ENCODE data around the gene METTL1.
"Not testable (repeated sequence)": the region's sequence is repeated elsewhere in the genome, so short reads cannot be mapped to it uniquely, and the experiment has no call there.

Gene METTL1

DNA sequence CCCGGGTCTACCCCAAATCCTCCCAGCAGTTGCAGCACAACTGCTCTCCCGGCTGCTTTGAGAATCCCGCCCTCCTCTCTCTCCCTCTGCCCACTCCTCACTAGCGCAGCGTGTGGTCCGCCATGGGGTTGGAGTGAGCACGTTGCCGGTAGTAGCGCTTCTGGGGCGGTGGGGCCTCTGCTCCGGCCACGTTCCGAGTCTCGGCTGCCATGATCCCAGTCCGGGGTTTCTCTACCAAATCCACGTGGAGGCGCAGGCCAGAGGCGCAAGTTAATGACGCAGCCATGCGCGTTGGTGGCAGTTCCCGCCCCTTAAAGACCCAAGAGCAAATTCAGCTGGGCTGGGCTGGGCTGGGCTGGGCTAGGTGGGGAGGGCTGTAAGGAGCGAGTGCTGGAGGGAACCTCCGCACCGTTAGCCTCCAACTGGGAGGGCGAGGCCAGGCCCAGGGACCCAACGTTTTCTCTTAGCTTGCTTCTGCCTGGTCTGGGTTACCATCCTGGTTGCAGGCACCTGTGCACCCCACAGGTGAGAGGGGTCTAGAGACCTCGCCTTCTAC is at the start of gene METTL1:
METTL1 (minus strand) TSS at position 233 of the 556 bp plus-strand sequence; CDS start at position 211, 22 bp downstream.
- peak; percentile 96 for DNase-seq (ENCODE audit: low spot score)

DNA sequence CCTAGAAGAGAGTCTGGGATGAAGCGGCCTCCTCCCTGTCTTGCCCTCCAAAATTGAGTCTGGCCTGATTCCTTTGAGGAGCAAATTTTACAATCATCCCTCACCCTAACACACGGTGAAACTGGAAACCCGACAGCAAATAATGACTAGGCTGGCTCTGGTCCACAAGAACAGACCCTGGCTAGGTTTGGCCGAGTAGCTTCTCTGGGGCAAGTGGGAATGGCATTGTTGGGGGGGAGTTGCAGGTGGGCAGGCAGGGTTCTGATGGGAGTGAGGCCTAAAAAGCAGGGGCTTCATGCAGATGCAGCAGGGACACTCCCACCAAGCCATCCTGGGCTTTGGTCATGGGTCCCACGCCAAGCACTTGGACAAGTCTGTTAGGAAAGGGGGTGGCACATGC is 49.1 kb upstream of the METTL1 start:
- DNase-seq (ENCODE audit: low spot score) = not testable (repeated sequence)

DNA sequence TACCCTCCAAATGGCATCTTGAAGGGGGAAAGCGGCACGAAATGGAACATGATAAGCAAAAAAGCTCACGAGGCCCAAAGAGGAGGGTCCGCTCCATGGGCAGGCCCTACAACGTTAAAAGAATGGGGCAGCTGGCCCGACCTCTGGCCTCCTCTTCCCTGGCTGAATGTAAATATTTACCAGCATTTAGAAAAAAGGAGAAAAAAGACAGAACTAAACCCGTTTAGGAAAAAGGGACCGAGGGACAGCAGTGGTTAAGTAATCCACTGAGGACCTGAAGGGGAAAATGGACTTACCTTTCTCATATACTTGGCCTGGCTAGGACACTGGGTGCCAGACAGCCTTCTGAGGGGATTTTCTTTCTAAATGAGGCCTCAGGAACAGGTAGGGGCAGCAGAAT is 48.2 kb upstream of the METTL1 start:
- not testable (repeated sequence) for DNase-seq (ENCODE audit: low spot score)

DNA sequence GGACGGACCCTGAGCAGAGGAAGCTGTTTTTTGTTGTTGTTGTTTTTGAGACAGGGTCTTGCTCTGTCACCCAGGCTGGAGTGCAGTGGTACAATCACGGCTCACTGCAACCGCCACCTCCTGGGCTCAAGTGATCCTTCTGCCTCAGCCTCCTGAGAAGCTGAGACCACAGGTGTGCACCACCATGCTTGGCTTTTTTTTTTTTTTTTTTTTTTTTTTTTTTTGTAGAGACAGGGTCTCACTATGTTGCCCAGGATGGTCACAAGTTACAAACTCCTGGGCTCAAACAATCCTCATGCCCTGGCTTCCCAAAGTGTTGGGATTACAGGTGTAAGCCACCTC is 46.1 kb upstream of the METTL1 start:
- DNase-seq (ENCODE audit: low spot score) = not testable (repeated sequence)

DNA sequence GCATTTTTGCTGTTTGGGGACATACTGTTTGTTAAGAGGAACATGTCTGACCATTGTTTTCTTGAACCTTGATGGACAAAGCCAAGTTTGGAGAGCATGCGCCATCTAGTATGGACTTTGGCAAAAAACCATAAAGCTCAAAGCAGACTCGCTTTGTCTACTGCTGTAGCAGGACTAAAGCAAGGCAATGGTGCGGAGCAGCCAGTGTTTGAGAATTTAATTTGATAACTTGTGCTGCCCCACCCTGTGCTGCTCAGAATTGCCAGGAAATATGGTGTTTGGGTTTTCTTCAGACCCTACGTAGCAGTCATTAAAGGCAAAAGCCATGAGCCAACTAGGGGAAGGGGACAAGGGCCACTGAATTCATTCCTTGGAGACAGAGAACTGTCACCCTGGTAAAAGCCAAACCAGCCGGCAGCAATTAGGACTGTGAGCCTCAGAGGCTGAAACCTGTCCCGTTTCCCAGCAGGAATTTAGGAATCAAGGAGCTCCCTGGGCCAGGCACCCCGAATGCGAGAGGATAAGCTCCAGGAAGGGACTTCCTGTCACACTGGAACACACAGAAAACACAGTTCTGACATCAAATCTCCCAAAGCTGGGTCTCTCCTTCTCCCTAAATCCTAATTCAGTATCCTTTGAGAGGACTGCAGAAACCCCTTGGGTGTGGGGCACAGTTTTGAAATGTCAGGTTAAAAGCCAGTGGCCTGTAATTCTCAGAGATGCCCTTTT is 45.5 kb upstream of the METTL1 start:
- no peak for DNase-seq (ENCODE audit: low spot score)

DNA sequence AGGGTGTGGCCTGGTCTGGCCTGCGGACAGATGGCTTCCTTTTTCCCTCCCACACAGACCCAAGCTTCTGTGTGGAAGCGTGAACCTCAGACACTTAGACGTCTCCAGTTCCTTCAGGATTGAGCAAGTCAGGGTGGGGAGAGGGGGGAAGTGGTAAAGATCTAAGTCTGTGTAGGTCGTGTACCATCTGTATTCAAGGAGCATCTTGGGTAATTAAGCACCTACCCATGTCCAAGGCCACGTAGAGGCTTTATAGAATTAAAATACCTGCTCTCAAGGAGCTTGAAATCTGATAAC is 44.9 kb upstream of the METTL1 start:
- no peak for DNase-seq (ENCODE audit: low spot score)

DNA sequence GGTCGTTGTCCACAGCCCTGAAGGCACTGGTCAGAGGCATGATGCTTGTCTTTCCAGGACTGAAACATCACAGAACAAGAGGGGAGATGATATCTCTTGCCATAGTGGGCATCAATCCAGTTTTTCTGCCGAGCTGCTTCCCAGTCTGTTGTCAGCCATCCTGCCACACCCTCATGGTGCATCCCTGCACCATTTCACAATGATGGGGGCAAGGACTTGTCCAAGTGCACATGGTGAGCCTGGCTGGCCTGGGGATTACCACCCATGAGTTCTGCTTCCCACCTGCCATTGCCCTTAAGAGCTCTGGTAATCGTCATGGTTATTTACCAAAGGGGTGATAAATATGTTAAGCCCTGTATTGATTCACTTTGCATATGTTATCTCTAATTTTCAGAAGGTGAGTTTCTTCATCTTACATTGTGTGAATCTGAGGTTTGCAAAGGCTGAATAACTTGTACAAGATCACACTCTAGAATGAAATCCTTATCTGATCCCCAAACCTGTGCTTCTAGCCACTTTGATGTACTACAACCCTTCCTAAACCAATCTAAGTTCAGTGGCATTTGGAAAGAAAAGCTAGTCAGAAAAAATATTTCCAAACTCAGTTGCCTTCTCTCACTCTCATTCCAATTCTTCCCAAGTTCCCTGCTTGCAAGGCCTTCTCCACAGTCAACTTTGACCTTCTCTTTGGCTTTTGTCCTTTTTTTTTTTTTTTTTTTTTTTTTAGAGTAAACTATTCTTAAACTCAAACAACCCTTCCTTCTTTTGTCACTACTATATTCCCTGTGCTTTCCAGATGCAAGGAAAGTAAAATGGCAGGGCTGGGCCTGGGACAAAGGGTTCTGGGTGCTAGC is 44.3 kb upstream of the METTL1 start:
- DNase-seq (ENCODE audit: low spot score) = no peak

DNA sequence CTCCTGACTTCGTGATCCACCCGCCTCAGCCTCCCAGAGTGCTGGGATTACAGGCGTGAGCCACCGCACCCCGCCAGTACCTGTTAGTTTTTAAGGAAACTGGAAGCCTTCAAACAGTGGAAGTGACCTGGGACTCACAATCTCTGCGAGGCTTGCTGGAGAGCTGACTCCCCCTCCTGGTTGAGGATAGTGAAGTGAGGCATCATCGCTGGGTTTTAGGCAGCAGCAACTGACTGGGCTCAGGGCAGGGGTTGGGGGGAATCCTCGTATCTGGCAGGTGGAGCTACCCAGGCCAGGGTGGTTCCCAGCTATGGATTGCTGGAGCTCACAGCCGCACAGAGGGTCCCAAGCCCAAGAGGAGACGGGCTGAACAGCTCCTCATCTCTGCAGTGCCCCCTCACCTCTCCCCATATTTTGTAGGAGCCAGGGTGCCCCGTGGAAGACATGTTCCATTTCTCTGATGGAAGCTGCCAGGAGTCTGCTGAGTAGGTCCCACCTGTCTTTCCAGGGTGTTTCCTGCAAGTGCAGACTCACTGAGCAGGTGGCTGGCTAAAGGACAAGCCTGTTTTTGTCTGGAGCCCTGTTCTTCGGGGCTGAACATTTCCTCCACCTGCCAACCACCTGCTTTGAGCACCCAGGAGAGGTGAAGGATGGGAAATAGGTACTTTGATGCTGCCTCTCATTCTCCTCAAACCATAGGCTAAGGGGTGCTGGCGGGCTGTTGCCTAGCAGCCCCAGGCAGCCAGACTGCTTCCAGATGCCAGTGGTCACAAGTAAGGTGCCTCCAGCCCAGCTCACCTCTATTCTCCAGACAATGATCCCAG is 43.5 kb upstream of the METTL1 start:
- DNase-seq (ENCODE audit: low spot score) = no peak

DNA sequence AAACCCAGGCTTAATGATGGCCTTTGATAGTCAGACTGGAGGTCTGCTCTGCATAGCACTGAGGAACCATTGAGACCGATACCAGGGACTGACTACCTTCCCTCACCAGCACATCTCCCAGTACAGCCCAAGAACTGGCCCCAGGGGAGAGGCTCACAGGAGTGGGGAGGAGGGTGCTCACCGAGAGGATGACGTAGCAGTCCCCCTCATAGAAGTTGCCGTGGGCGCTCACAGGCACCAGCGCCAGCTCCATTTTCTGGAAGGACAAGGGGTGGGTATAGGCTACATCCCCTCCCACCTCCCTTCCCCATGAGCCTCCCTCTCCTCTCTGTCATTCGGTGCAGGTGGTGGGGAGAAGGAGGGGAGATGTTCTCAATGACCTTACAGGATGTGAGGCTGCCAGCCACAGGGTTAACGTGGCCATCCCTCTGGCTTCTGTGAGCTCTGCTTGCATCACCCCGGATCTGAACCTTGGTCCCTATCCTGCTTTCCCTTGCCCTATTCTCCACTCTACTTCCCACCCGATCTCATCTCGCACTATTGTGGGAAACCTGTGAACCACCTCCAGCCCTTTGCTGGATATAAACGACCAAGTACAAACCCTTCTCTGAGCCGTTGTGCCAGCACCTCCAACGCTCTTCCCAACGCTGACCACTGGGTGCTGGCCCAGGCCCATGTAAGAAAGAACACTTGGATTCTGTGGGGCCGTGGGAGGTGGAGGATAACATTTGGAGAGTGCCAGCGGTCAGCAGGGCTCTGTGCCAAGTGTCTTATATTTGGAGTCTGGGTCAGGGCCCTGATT is 42.3 kb upstream of the METTL1 start:
- no peak for DNase-seq (ENCODE audit: low spot score)

DNA sequence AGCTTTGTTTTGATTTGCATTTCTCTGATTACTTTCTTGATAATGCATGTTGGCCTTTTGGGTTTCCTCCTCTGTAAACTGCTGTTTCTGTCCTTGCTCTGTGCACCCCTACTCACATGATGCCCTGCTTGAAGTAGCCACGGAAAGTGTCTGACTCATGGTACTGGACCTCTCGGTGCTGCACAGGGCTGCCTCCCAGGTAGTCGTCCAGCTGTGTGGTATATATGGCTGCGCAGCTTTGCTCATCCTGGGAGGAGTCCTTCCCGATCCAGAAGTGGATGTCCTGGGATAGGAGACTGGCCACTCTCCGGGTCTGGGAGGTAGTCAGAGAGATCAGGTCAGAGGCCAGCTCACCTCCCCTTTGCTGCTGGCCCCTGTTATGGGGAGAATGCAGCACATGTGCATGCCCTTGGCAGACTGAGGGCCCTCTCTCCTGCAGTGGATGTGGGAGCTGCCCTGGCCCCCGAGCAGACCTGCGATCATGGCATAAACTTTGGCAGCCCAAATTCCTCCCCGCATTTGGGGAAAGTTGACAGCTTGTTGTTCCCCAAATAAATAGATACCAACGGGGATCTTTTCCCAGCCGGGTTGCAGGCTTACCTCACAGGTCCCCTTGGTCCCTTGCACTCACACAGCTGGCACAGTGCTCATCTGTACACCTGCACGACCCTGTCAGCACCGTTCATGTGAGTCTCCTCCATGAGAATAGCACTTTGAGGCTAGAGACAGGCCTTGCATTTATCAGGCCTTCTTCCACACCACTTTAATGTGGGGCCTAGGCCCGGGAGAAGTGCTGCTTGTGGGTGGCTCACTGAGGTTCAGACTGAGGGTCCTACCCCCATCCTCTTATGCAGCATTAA is 41.4 kb upstream of the METTL1 start:
- DNase-seq (ENCODE audit: low spot score) = no peak

DNA sequence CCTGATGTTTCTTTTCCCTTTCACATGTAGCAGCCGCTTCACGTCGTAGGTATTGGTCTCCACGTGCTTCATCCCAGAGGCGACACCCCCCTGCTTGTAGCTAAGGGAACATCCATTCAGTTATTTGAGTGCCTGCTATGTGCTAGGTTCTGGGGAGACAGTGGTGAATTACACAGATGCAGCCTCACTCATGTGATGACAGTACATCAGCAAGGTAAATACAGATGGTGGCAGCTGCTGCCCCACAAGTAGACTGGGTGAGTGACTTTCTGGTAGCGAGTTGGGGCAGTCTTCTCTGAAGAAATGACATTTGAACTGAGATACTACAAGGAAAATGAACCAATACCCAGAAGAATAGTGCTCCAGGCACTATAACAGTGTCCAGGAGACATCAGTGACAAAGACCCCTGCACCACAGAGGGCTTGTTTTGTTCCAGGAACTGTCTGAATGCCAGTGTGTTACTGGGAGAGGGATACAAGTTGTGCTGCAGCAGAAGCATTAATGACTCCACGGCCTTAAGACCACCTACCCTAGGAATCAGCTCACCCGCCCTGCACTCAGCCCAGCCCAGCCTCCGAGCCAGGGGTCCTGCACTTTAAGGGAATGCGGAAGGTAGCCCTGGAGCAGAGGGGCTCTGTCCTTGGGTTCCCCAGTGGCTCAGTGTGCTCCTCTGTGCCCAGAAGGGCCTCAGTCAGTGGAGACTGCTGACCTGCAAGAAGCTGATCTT is 39.3 kb upstream of the METTL1 start:
- no peak for DNase-seq (ENCODE audit: low spot score)

DNA sequence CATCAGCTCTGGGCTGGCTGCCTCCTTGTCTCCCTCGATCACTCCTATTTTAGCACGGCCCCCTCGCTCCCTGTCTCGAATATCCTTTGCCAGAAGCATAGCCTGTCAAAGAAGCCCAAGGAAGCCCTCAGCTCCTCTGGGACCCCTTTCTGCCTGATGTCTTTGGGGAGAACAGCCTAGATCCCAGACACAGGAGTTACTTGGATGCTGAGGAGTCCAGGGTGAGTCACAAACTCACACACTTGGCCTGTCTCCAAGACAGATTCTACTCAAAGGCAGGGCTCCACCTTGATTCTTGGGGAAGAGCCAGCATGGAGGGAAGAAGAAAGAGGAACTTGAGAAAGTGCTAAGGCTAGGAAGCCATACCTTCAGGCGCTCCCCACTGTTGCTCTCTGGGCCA is 38.5 kb upstream of the METTL1 start:
- DNase-seq (ENCODE audit: low spot score) = no peak

DNA sequence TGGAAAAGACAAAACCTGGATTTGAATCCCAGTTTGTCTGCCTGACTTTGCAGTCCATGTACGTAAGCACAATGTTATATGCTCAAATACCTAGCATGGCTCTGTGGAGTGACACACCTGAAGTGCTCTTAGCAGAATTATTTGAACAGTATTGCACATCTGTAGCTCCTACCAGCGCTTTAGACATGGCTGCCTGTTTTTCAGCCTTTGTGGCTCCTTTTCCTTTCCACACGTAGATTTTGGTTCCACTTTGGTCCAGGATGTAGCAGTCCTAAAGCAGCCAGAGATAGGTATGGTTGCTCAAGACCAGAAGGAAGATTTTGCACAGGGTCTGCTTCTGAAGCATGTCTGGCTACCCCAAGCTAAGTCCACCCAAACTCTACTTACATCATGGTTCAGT is 37.5 kb upstream of the METTL1 start:
- DNase-seq (ENCODE audit: low spot score) = no peak

DNA sequence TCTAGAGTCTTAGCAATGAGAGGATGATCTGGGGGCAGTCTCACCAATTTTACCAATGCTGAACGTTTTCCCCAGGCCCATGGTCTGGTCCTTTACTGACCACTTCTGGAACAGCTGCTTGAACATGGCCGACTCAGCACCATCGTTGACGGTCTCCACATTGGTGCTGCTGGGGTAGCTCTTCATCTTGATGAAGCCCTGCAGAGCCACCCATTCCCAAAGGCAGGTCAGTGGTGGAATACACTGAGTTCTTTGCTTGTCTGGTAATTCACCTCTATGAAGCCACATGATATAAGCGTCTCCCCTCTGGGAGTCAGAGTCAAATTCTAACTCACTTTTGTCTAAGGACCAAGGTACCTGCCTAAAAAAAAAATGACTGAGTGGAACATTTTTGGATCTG is 36.4 kb upstream of the METTL1 start:
- DNase-seq (ENCODE audit: low spot score) = no peak

DNA sequence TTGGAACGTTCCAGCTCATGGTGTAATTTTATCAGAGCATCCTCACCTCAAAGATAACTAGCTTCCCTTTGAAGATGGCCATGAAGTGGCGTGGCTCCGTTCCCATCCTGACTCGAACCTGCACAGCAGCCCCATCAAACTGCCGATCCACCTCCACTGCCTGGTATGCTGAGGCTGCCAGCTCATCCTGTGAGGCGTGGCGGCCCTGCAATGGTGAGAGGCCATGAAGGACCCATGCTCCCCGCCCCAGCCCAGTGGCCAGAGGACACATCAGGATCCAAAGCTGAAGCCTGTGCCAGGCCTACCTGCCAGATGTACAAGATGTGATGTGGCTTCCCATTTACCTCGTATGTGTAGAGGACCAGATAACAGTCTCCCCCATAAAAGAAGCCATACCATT is 35.4 kb upstream of the METTL1 start:
- DNase-seq (ENCODE audit: low spot score) = no peak

DNA sequence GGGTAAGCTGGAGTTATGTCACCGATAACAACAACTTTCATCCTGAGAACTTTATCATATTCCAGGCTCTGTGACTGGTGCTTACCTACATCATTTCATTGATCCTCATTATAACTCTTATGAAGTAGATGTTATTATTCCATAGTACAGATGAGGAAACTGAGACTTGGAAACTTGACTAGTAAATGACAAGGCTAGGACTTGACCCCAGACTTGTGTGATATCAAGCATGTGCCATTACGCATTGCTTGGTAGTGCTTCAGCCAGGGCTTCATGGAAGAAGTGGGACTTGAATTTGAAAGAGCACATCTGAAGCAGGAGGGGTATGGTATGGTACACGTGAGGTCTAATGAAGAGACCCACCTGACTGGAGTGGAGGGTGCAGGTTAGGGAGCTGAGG is 34.8 kb upstream of the METTL1 start:
- no peak for DNase-seq (ENCODE audit: low spot score)

DNA sequence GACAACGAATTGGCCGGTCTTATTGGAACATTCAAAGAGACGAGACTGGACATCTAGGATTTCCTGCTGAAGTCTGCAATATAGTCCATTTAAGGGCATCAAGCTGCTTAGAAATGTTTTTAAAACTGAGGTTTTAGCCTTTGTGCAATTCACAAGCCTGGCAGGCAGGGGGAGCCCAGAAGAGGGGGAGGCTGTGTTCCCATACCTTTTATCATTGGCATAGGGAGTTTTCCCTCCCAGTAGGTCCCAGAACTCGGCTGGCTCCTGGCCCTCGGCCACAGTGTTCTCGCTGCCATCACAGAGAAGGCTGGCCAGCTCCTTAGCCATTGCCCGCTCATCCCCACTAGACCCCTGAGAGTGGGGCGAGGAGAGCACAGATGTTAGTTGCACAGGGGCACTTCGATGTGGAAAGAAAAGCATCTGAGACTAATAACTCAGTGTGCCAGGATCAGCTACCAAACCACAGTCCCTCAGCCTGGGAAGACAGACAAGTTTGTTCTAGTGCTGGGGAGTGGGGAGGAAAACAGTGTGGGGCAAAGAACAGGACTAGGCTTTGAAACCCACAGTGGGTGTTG is 31.5 kb upstream of the METTL1 start:
- peak; percentile 35 for DNase-seq (ENCODE audit: low spot score)

DNA sequence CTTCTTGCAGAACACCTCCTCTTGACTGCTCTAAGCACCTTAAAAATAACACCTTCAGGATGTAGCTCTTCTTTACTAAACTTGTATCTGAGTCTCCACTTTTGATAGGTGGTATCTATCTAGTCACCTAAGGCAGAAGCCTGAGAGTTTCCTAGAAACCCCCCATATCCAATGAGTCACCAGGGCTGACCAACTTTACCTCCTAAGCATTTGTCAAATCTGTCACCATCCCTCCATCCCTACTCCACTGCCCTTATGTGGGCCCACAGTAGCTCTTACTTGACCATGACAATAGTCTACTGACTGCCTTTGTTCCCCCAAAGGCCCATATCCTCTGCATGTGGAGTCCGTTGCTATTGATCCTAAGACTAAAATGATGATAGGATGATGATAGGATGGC is 30.7 kb upstream of the METTL1 start:
- no peak for DNase-seq (ENCODE audit: low spot score)

DNA sequence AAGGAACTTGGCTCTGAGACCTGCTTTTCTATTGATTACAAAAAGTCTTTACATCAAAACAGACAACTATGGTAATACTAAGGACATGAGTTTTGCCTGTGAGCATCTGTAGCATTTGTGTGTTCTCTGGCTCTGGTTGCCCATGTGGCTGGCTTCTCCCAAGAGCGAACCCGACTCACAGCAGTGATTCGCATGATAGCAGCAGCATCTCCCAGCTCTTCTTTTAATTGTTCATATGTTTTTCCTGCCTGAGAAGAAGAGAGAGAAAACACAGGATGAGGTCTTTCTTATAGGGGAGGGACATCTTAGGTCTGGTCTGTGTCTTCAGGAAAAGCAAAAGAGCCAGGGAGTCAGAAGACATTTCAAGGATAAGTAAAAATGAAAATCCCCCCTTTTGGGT is 29.1 kb upstream of the METTL1 start:
- DNase-seq (ENCODE audit: low spot score) = no peak

DNA sequence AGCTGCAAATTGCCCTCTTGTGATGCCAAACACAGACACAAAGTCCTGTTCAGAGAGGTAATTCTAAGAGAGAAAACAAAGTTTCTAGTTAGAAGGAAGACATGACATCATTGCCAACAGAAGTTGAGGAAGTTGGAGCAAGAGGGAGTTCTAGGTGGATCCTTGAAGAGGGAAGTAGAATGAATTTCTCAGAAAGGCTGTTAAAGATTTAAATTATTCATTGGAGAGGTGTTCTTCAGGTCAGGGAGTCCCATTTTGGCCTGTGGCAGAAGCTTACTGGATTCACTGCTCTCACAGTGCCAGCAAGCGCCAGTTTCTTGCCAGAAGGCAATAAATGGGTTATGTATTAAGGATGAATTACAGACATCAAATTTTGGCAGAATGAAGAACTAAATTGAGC is 26.0 kb upstream of the METTL1 start:
- no peak for DNase-seq (ENCODE audit: low spot score)

All from SW480 (cell line).